Measurements from ENCODE around the gene SRI.

GRCh38 chr7:88218836-88219605 lies 817 bp downstream of the SRI start:
- TF ChIP-seq, protein P1, sequence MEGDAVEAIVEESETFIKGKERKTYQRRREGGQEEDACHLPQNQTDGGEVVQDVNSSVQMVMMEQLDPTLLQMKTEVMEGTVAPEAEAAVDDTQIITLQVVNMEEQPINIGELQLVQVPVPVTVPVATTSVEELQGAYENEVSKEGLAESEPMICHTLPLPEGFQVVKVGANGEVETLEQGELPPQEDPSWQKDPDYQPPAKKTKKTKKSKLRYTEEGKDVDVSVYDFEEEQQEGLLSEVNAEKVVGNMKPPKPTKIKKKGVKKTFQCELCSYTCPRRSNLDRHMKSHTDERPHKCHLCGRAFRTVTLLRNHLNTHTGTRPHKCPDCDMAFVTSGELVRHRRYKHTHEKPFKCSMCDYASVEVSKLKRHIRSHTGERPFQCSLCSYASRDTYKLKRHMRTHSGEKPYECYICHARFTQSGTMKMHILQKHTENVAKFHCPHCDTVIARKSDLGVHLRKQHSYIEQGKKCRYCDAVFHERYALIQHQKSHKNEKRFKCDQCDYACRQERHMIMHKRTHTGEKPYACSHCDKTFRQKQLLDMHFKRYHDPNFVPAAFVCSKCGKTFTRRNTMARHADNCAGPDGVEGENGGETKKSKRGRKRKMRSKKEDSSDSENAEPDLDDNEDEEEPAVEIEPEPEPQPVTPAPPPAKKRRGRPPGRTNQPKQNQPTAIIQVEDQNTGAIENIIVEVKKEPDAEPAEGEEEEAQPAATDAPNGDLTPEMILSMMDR (IDR thresholded peaks at IDR 0.05) = no peak
- TF ChIP-seq EZH2 (IDR thresholded peaks at IDR 0.05; ENCODE audit: borderline replicate concordance, insufficient read depth, low read depth, low read length, poor library complexity, severe bottlenecking) = no peak
